Neuronal stem cell (in vitro differentiated cells): ENCODE data around the gene SUPT5H.

Source experiments
- DNase-seq: peaks from one replicate; pipeline ENCODE4 v3.0.0-alpha.2; 2013; ENCODE audit warnings: low spot score
- H2AFZ ChIP-seq: one replicate; pipeline ENCODE4 v1.6.1; 2013; ENCODE audit warnings: mild to moderate bottlenecking, low read length, inconsistent platforms
- H2AK5ac ChIP-seq: 2 replicates; pipeline ENCODE4 v1.6.1; 2013; ENCODE audit warnings: low read depth, mild to moderate bottlenecking, inconsistent platforms, low read length, moderate library complexity, mixed read lengths
- H2BK120ac ChIP-seq: 2 replicates; pipeline ENCODE4 v1.6.1; 2013; ENCODE audit warnings: low read depth, mild to moderate bottlenecking, inconsistent platforms, low read length, moderate library complexity, mixed read lengths
- H2BK12ac ChIP-seq: one replicate; pipeline ENCODE4 v1.6.1; 2013; ENCODE audit warnings: low read length, inconsistent platforms
- H2BK15ac ChIP-seq: 2 replicates; pipeline ENCODE4 v1.6.1; 2013; ENCODE audit warnings: mild to moderate bottlenecking, low read length, inconsistent platforms, mixed read lengths
- H2BK5ac ChIP-seq: one replicate; pipeline ENCODE4 v1.6.1; 2013; ENCODE audit warnings: inconsistent platforms, mild to moderate bottlenecking, low read length, moderate library complexity
- H3K14ac ChIP-seq: one replicate; pipeline ENCODE4 v1.6.1; 2013; ENCODE audit warnings: low read length, inconsistent platforms
- H3K18ac ChIP-seq: 2 replicates; pipeline ENCODE4 v1.6.1; 2013; ENCODE audit warnings: low read length, inconsistent platforms
- H3K23ac ChIP-seq: 2 replicates; pipeline ENCODE4 v1.6.1; 2013; ENCODE audit warnings: low read depth, mild to moderate bottlenecking, mixed read lengths, low read length, inconsistent platforms; ENCODE audit not compliant: poor library complexity
- H3K27ac ChIP-seq: replicated peaks from 3 replicates; pipeline ENCODE4 v1.5.1; 2013; ENCODE audit warnings: low read length, inconsistent platforms
- H3K27me3 ChIP-seq, 3 experiments: 2 replicates each; pipeline ENCODE4 v1.6.1; 2013; ENCODE audit warnings: low read length in 3 of 3, mild to moderate bottlenecking in 2 of 3, inconsistent platforms in 1 of 3, low read depth in 1 of 3, mixed read lengths in 1 of 3, moderate library complexity in 1 of 3; ENCODE audit not compliant: control insufficient read depth in 3 of 3, insufficient read depth in 3 of 3
- H3K36me3 ChIP-seq, 2 donors: replicated peaks in 1 of 2; 2 replicates each; pipeline ENCODE4 v1.6.1; 2013; ENCODE audit warnings: low read length in 2 of 2; ENCODE audit not compliant: control insufficient read depth in 2 of 2, insufficient read depth in 2 of 2
- H3K4ac ChIP-seq: 2 replicates; pipeline ENCODE4 v1.6.1; 2013; ENCODE audit warnings: inconsistent platforms, mild to moderate bottlenecking, low read length, moderate library complexity
- H3K4me1 ChIP-seq, 2 donors: 1 replicate in 1 of 2; 2 replicates in 1 of 2; pipeline ENCODE4 v1.6.1; 2013; ENCODE audit warnings: low read length in 2 of 2, low read depth in 1 of 2; ENCODE audit not compliant: control insufficient read depth in 2 of 2, insufficient read depth in 1 of 2
- H3K4me2 ChIP-seq: one replicate; pipeline ENCODE4 v1.6.1; 2013; ENCODE audit warnings: mild to moderate bottlenecking, low read length, inconsistent platforms; ENCODE audit not compliant: insufficient read depth, poor library complexity, severe bottlenecking
- H3K4me3 ChIP-seq, 2 donors: 2 replicates each; pipeline ENCODE4 v1.5.1; 2013; ENCODE audit warnings: low read length in 2 of 2, mild to moderate bottlenecking in 2 of 2, inconsistent platforms in 1 of 2, moderate library complexity in 1 of 2
- H3K79me1 ChIP-seq: one replicate; pipeline ENCODE4 v1.6.1; 2013; ENCODE audit warnings: low read depth, mild to moderate bottlenecking, inconsistent platforms, low read length, moderate library complexity
- H3K9ac ChIP-seq: one replicate; pipeline ENCODE4 v1.6.1; 2013; ENCODE audit warnings: mild to moderate bottlenecking, low read depth, low read length, inconsistent platforms; ENCODE audit not compliant: poor library complexity
- H3K9me3 ChIP-seq, 2 donors: replicated peaks in 1 of 2; 2 replicates each; pipeline versions ENCODE3 to v1.6.1; 2013; ENCODE audit warnings: low read length in 2 of 2, mild to moderate bottlenecking in 2 of 2, inconsistent platforms in 1 of 2, low read depth in 1 of 2, mixed read lengths in 1 of 2, moderate library complexity in 1 of 2; ENCODE audit not compliant: control insufficient read depth in 2 of 2, insufficient read depth in 1 of 2
- H4K8ac ChIP-seq: one replicate; pipeline ENCODE4 v1.6.1; 2013; ENCODE audit warnings: low read depth, mild to moderate bottlenecking, inconsistent platforms, low read length, moderate library complexity
- H4K91ac ChIP-seq: one replicate; pipeline ENCODE4 v1.6.1; 2013; ENCODE audit warnings: low read length, low read depth, mild to moderate bottlenecking, inconsistent platforms; ENCODE audit not compliant: poor library complexity
- WGBS, 2 donors: extraction: QIAGEN DNeasy Blood & Tissue Kit; methylation state at CpG; one replicate each; pipeline ENCODE4 v1.1.7; 2013; ENCODE audit warnings: missing lambda C conversion rate in 2 of 2, mixed read lengths in 1 of 2; ENCODE audit not compliant: insufficient read length in 2 of 2, insufficient replicate concordance in 1 of 2; ENCODE audit errors: extremely low coverage in 2 of 2; 5-methylcytosine and 5-hydroxymethylcytosine counted together

The SUPT5H gene

GRCh38 chr19:39509233-39509632 is 63.9 kb downstream of the SUPT5H start:
- Histone ChIP-seq H3K27me3 (peaks cover 10 to 53% (median 48%) of the 10 kb centered on the region in 3 experiments), H3K27ac (no peak overlapping the region), H3K4me2 (no peak overlapping the region), H3K79me1 (no peaks in the 10 kb centered on the region), H2BK12ac (no peak overlapping the region), H4K91ac (no peak overlapping the region), H3K14ac (no peak overlapping the region), H3K9ac (no peak overlapping the region), H2AFZ (no peak overlapping the region), H2AK5ac (no peak overlapping the region), H2BK120ac (no peak overlapping the region), H3K36me3 (no peaks in the 10 kb centered on the region), H3K4me3 (peak overlapping the region in 1 of 2 donors; percentile 30), H3K18ac (no peak overlapping the region), H2BK5ac (no peak overlapping the region), H3K4ac (no peak overlapping the region), H3K23ac (no peak overlapping the region), H2BK15ac (no peak overlapping the region), H4K8ac (no peak overlapping the region), H3K9me3 (peaks cover 0 to 7% of the 10 kb centered on the region in 2 donors), H3K4me1 (no peaks in the 10 kb centered on the region)
- DNase-seq = no peak
- WGBS, 2 donors = no CpG with 5 or more reads among the region's 2 CpGs

- H3K79me1 ChIP-seq = no peaks in the 10 kb centered on the region
- H3K4me1 ChIP-seq = peaks cover 3% of the 10 kb centered on the region in 2 donors
- H3K23ac ChIP-seq = no peak overlapping the region
- no peak overlapping the region for H3K4me2 ChIP-seq
- no peak overlapping the region for H2AK5ac ChIP-seq
- H3K4ac ChIP-seq = no peak overlapping the region
- no peak for DNase-seq
- H2BK5ac ChIP-seq = no peak overlapping the region
- H3K27me3 ChIP-seq = peaks cover 7 to 34% (median 34%) of the 10 kb centered on the region in 3 experiments
- no peak overlapping the region for H2BK12ac ChIP-seq
- peaks cover 0 to 3% of the 10 kb centered on the region in 2 donors for H3K36me3 ChIP-seq
- H4K91ac ChIP-seq = no peak overlapping the region
- H4K8ac ChIP-seq = no peak overlapping the region
- H2BK120ac ChIP-seq = no peak overlapping the region
- H3K27ac ChIP-seq = no peak overlapping the region
- H2AFZ ChIP-seq = no peak overlapping the region
- no peak overlapping the region for H3K18ac ChIP-seq
- peaks cover 0 to 2% of the 10 kb centered on the region in 2 donors for H3K9me3 ChIP-seq
- no peak overlapping the region for H2BK15ac ChIP-seq
- no peak overlapping the region for H3K4me3 ChIP-seq
- WGBS, 2 donors = no CpG with 5 or more reads among the region's 2 CpGs
- no peak overlapping the region for H3K9ac ChIP-seq
- H3K14ac ChIP-seq = no peak overlapping the region
Observed at GRCh38 chr19:39512988-39513387, 67.6 kb downstream of the SUPT5H start.

GRCh38 chr19:39514840-39515550 is 69.6 kb downstream of the SUPT5H start, which contains the start of gene SELENOV:
TSS of gene SELENOV (plus strand) at chr19:39515139. CDS start at chr19:39515213, 74 bp downstream.
- Histone ChIP-seq H4K91ac (no peak within 1 kb of the TSS), H3K4me1 (peaks cover 5 to 8% of the 10 kb centered on the region in 2 donors), H2BK120ac (peak within 1 kb of the TSS; percentile 76), H2BK15ac (peak within 1 kb of the TSS; percentile 95), H3K18ac (peak within 1 kb of the TSS; percentile 93), H3K9ac (peak within 1 kb of the TSS; percentile 82), H3K9me3 (peaks cover 0 to 2% of the 10 kb centered on the region in 2 donors), H2AFZ (peak within 1 kb of the TSS; percentile 91), H3K4me2 (peak within 1 kb of the TSS; percentile 89), H3K36me3 (peaks cover 0 to 3% of the 10 kb centered on the region in 2 donors), H2BK5ac (peak within 1 kb of the TSS; percentile 83), H3K79me1 (no peaks in the 10 kb centered on the region), H3K23ac (peak within 1 kb of the TSS; percentile 69), H2BK12ac (peak within 1 kb of the TSS; percentile 65), H3K4me3 (peak within 1 kb of the TSS; percentile 55 to 95), H3K4ac (peak within 1 kb of the TSS; percentile 66), H3K27me3 (peaks cover 7 to 26% (median 20%) of the 10 kb centered on the region in 3 experiments), H3K14ac (peak within 1 kb of the TSS; percentile 92), H3K27ac (no peak within 1 kb of the TSS), H2AK5ac (peak within 1 kb of the TSS; percentile 87), H4K8ac (no peak within 1 kb of the TSS)
- no CpG with 5 or more reads among the region's 56 CpGs for WGBS, 2 donors
- DNase-seq = no peak

GRCh38 chr19:39515551-39516191 is 70.3 kb downstream of the SUPT5H start:
- no CpG with 5 or more reads among the region's 44 CpGs for WGBS, 2 donors
- Histone ChIP-seq H3K14ac (peak overlapping the region; percentile 92), H3K4me1 (peaks cover 6 to 8% of the 10 kb centered on the region in 2 donors), H4K91ac (no peak overlapping the region), H3K79me1 (no peaks in the 10 kb centered on the region), H3K9me3 (peaks cover 0 to 2% of the 10 kb centered on the region in 2 donors), H3K36me3 (peaks cover 0 to 3% of the 10 kb centered on the region in 2 donors), H2AFZ (peak overlapping the region; percentile 91), H2BK15ac (peak overlapping the region; percentile 95), H4K8ac (no peak overlapping the region), H3K27me3 (peaks cover 7 to 26% (median 20%) of the 10 kb centered on the region in 3 experiments), H2BK12ac (peak overlapping the region; percentile 65), H3K4ac (no peak overlapping the region), H3K4me2 (peak overlapping the region; percentile 89), H3K18ac (peak overlapping the region; percentile 93), H3K9ac (peak overlapping the region; percentile 82), H2BK5ac (peak overlapping the region; percentile 83), H3K27ac (no peak overlapping the region), H3K23ac (peak overlapping the region; percentile 69), H3K4me3 (peak overlapping the region; percentile 55 to 95), H2AK5ac (peak overlapping the region; percentile 87), H2BK120ac (peak overlapping the region; percentile 30)
- no peak for DNase-seq
